Naive thymus-derived CD4-positive, alpha-beta T cell (primary cell): ENCODE data around the gene HMGB2. TPM values are rescaled to one million over a fixed set of nuclear protein-coding genes. Genes with fewer than 3 reads are reported as not detected.

Experiments used
- ATAC-seq: fragments of 150-1000 bp; cut with Tn5 transposase; 2 replicates; pipeline ENCODE4 v1.10.0; 2021; ENCODE audit warnings: mild to moderate bottlenecking, moderate library complexity
- CTCF ChIA-PET: fragments of 350-600 bp; sonication (Branson Sonifier 250); formaldehyde crosslinking; loops from one replicate; lab custom pipeline; 2021; ENCODE audit warnings: antibody characterized with exemption; lab: Charles Lee
- POLR2A ChIA-PET: fragments of 350-600 bp; sonication (Branson Sonifier 250); formaldehyde crosslinking; loops from one replicate; lab custom pipeline; 2021; ENCODE audit warnings: antibody characterized with exemption, inconsistent platforms; lab: Charles Lee
- DNase-seq, 9 donors: peaks; one replicate each; pipeline versions ENCODE4 v3.0.0 to v3.0.0-alpha.2; 2020 to 2022; ENCODE audit warnings: mixed read lengths in 1 of 9
- H3K27ac ChIP-seq: one replicate; pipeline ENCODE4 v1.7.0; 2013; ENCODE audit warnings: mild to moderate bottlenecking, low read depth, low read length, moderate library complexity
- H3K27me3 ChIP-seq, 2 donors: one replicate each; pipeline ENCODE4 v1.7.0; 2013; ENCODE audit warnings: low read length in 2 of 2, mild to moderate bottlenecking in 2 of 2, moderate library complexity in 2 of 2; ENCODE audit not compliant: control insufficient read depth in 2 of 2, insufficient read depth in 2 of 2
- H3K36me3 ChIP-seq, 3 experiments: 1 replicate in 2 of 3; 2 replicates in 1 of 3; pipeline ENCODE4 v1.7.0; 2013; ENCODE audit warnings: low read length in 3 of 3, mild to moderate bottlenecking in 3 of 3, moderate library complexity in 1 of 3; ENCODE audit not compliant: insufficient read depth in 3 of 3, control insufficient read depth in 2 of 3
- H3K4me1 ChIP-seq, 2 donors: one replicate each; pipeline ENCODE4 v1.7.0; 2013; ENCODE audit warnings: low read length in 2 of 2, mild to moderate bottlenecking in 2 of 2, moderate library complexity in 1 of 2; ENCODE audit not compliant: control insufficient read depth in 2 of 2, insufficient read depth in 2 of 2
- H3K4me3 ChIP-seq: 2 replicates; pipeline ENCODE4 v1.7.0; 2013; ENCODE audit warnings: mild to moderate bottlenecking, low read length
- H3K9me3 ChIP-seq, 3 experiments: 1 replicate in 2 of 3; 2 replicates in 1 of 3; pipeline ENCODE4 v1.7.0; 2013; ENCODE audit warnings: low read length in 3 of 3; ENCODE audit not compliant: control insufficient read depth in 2 of 3
- H3K27ac Mint-ChIP-seq, 9 donors: one replicate each; pipeline ENCODE4 v1.8.0; 2020 to 2022; ENCODE audit warnings: mixed read lengths in 9 of 9, mild to moderate bottlenecking in 8 of 9, moderate library complexity in 5 of 9, inconsistent platforms in 2 of 9
- H3K27me3 Mint-ChIP-seq, 5 donors: one replicate each; pipeline ENCODE4 v1.8.0; 2021 to 2022; ENCODE audit warnings: mixed read lengths in 5 of 5, mild to moderate bottlenecking in 1 of 5
- H3K36me3 Mint-ChIP-seq, 5 donors: one replicate each; pipeline ENCODE4 v1.8.0; 2020 to 2022; ENCODE audit warnings: mixed read lengths in 5 of 5, mild to moderate bottlenecking in 3 of 5, inconsistent platforms in 1 of 5
- H3K4me1 Mint-ChIP-seq, 7 donors: one replicate each; pipeline ENCODE4 v1.8.0; 2020 to 2022; ENCODE audit warnings: mixed read lengths in 7 of 7, mild to moderate bottlenecking in 3 of 7, inconsistent platforms in 1 of 7
- H3K4me3 Mint-ChIP-seq, 10 donors: one replicate each; pipeline ENCODE4 v1.8.0; 2020 to 2022; ENCODE audit warnings: mild to moderate bottlenecking in 10 of 10, mixed read lengths in 10 of 10, moderate library complexity in 6 of 10, inconsistent platforms in 2 of 10
- H3K9me3 Mint-ChIP-seq, 11 donors: one replicate each; pipeline ENCODE4 v1.8.0; 2020 to 2022; ENCODE audit warnings: mixed read lengths in 11 of 11, mild to moderate bottlenecking in 4 of 11, inconsistent platforms in 1 of 11, moderate library complexity in 1 of 11
- intact Hi-C, 2 donors: fragments of 100-400 bp; cut with micrococcal nuclease; formaldehyde crosslinking; loops; one replicate each; pipeline ENCODE4 v1.15.1; 2023
- polyA plus RNA-seq, 2 donors: library from polyadenylated mRNA; unstranded; fragments of 300-500 nt; fragmentation: Illumina TruSeq; gene quantifications; one replicate each; pipeline ENCODE4 v1.2.3, GENCODE V29; 2021
- total RNA-seq, 6 experiments: library from RNA in 5 of 6; stranded (reverse) in 5 of 6; gene quantifications; 1 replicate in 5 of 6; 2 replicates in 1 of 6; pipeline ENCODE4 v1.2.3 and lab custom pipeline; 2021 to 2026

The HMGB2 gene
- total and polyA plus RNA-seq, 7 experiments from 2014 or later, result 89.3 to 542 (median 143) TPM

GRCh38 chr4:173332963-173333657 lies 1.0 kb downstream of the HMGB2 start:
- H3K27me3 Mint-ChIP-seq, result peaks cover 3 to 18% (median 11%) of the 10 kb centered on the region in 5 donors
- H3K36me3 Mint-ChIP-seq, result peaks cover 4 to 31% (median 4%) of the 10 kb centered on the region in 5 donors
- Histone ChIP-seq H3K27ac (peak overlapping the region; percentile 98), H3K9me3 (no peaks in the 10 kb centered on the region), H3K4me1 (peaks cover 7 to 18% of the 10 kb centered on the region in 2 donors), H3K27me3 (no peaks in the 10 kb centered on the region), H3K36me3 (peaks cover 0 to 9% (median 6%) of the 10 kb centered on the region in 3 experiments), H3K4me3 (peak overlapping the region; percentile 89)
- intact Hi-C loops, result loop anchor here (2.0 to 5.0 kb wide), 2 partner anchors 14 to 1189 kb away; partner anchors contain the start of gene HPGD (in 1 of the 2)
- H3K27ac Mint-ChIP-seq, result peak overlapping the region; percentile 86 to 99 (median 94)
- peaks cover 20 to 57% (median 30%) of the 10 kb centered on the region in 7 donors for H3K4me1 Mint-ChIP-seq
- ChIA-PET CTCF (interaction anchor here (0.7 to 2.5 kb wide), 4 partner anchors 14 to 173 kb away, joined by 3 to 8 read pairs (median 6); partner anchors contain the start of gene SAP30), POLR2A (interaction anchor here (0.8 to 8.8 kb wide), 13 partner anchors 8 to 951 kb away, joined by 3 to 209 read pairs (median 6); partner anchors contain the start of genes CEP44, FBXO8 and SAP30)
- peak overlapping the region; percentile 89 to 100 (median 97) for H3K4me3 Mint-ChIP-seq
- peaks cover 0 to 6% (median 0%) of the 10 kb centered on the region in 11 donors for H3K9me3 Mint-ChIP-seq
- ATAC-seq, result no peak
- DNase-seq, result peak in 6 of 9 donors; percentile 8 to 31 (median 28)

DNA sequence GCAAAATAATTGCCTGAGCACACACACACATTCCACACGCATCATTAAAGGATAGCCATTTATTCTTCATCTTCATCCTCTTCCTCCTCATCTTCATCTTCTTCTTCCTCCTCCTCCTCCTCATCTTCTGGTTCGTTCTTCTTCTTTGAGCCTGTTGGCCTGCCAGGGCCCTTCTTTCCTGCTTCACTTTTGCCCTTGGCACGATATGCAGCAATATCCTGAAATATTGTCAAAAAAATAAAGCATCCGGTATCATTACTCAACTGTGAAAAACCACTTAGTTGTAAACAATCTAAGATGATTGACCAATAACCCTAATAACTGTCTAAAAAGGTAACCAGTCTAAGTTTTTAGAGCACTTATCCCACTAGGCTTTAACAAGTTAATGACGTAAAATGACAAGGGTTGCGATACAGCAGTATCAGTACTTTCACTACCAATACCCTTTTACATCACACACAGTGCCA lies 2.1 kb downstream of the HMGB2 start:
- ChIA-PET CTCF (interaction anchor here (0.6 to 2.5 kb wide), 4 partner anchors 13 to 39 kb away, joined by 3 to 8 read pairs (median 6); partner anchors contain the start of gene SAP30), POLR2A (interaction anchor here (0.6 to 8.8 kb wide), 2 partner anchors 39 kb away, joined by 3 to 209 read pairs; partner anchors contain the start of gene SAP30)
- intact Hi-C loops, result loop anchor here (2.0 to 5.0 kb wide), 2 partner anchors 13 to 1190 kb away; partner anchors contain the start of gene HPGD (in 1 of the 2)
- peak overlapping the region in 7 of 9 donors; percentile 64 to 99 (median 90) for H3K27ac Mint-ChIP-seq
- Histone ChIP-seq H3K4me1 (peaks cover 7 to 18% of the 10 kb centered on the region in 2 donors), H3K9me3 (no peaks in the 10 kb centered on the region), H3K36me3 (peaks cover 0 to 9% (median 6%) of the 10 kb centered on the region in 3 experiments), H3K27me3 (no peaks in the 10 kb centered on the region), H3K27ac (peak overlapping the region; percentile 98), H3K4me3 (peak overlapping the region; percentile 89)
- H3K36me3 Mint-ChIP-seq, result peaks cover 4 to 31% (median 4%) of the 10 kb centered on the region in 5 donors
- ATAC-seq (no peak), DNase-seq (no peak)
- peaks cover 3 to 9% (median 7%) of the 10 kb centered on the region in 5 donors for H3K27me3 Mint-ChIP-seq
- H3K9me3 Mint-ChIP-seq, result peaks cover 0 to 6% (median 0%) of the 10 kb centered on the region in 11 donors
- peak overlapping the region in 7 of 10 donors; percentile 14 to 100 (median 93) for H3K4me3 Mint-ChIP-seq
- peaks cover 20 to 52% (median 30%) of the 10 kb centered on the region in 7 donors for H3K4me1 Mint-ChIP-seq

DNA sequence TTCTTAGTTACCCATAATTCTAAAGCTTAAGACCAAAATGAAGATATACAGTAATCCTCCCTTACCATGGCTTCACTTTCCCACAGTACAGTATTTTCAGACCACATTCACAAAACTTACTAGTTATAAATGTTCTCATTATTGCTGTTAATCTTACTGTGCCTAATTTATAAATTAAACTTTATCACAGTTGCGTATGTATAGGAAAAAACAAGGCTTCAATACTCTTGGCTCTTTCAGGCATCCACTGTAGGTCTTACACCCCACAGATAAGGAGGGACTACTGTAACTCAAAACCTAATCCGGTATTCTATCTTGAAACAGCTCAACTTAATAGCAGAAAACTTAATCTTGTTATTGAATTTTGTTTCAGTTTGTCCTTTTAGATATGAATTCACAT lies 3.6 kb downstream of the HMGB2 start:
- intact Hi-C loops, result loop anchor here in 1 of 2 donors (5.0 kb wide), 1 partner anchor 1192 kb away; the partner anchor contains the start of gene HPGD
- CTCF ChIA-PET, result interaction anchor here (0.6 kb wide), 1 partner anchor 63 kb away, joined by 6 read pairs; no protein-coding TSS in a partner anchor
- peaks cover 4 to 37% (median 4%) of the 10 kb centered on the region in 5 donors for H3K36me3 Mint-ChIP-seq

DNA sequence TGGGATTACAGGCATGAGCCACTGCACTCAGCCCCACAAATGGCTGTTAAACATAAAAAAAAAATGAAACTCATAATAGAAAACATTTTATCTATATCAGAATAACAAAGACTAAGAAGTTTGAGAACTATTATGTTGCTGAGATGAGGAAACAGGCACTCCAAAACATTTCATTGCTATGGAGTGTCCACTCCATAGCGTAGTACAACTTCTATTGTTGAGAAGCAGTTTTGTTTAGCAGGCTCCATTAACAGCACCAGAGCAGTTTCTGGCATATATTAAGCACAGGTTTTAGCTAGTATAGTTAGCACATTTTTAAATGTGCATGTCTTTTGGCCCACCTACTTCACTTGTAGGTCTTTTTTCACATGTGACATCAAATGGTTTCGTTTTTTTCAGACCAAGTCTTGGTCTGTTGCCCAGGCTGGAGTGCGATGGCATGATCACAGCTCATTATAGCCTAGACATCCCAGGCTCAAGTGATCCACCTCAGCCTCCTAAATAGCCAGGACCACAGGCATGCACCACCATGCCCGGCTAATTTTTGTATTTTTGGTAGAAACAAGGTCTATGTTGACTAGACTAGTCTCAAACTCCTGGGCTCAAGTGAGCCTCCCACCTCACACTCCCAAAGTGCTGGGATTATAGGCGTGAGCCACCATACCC lies 5.8 kb downstream of the HMGB2 start:
- Mint-ChIP-seq H3K27ac (no peak overlapping the region), H3K9me3 (peaks cover 0 to 2% (median 0%) of the 10 kb centered on the region in 11 donors), H3K27me3 (no peaks in the 10 kb centered on the region), H3K36me3 (peaks cover 4 to 34% (median 4%) of the 10 kb centered on the region in 5 donors), H3K4me3 (no peak overlapping the region), H3K4me1 (peaks cover 16 to 48% (median 17%) of the 10 kb centered on the region in 7 donors)
- Histone ChIP-seq H3K27me3 (no peaks in the 10 kb centered on the region), H3K4me1 (peaks cover 4 to 13% of the 10 kb centered on the region in 2 donors), H3K4me3 (no peak overlapping the region), H3K9me3 (no peaks in the 10 kb centered on the region), H3K27ac (no peak overlapping the region), H3K36me3 (peaks cover 0 to 6% (median 0%) of the 10 kb centered on the region in 3 experiments)
- ATAC-seq, result no peak
- ChIA-PET POLR2A (interaction anchor here (8.8 kb wide), 1 partner anchor 43 kb away, joined by 209 read pairs; the partner anchor contains the start of gene SAP30), CTCF (interaction anchor here (0.6 kb wide), 1 partner anchor 9 kb away, joined by 3 read pairs; no protein-coding TSS in a partner anchor)
- intact Hi-C loops, result no loop called here
- no peak for DNase-seq

More for the DNA sequence above, 3.6 kb downstream of the HMGB2 start:
- DNase-seq (no peak), ATAC-seq (no peak)
- peaks cover 0 to 9% (median 6%) of the 10 kb centered on the region in 3 experiments for H3K36me3 ChIP-seq
- Mint-ChIP-seq H3K4me1 (peaks cover 20 to 56% (median 29%) of the 10 kb centered on the region in 7 donors), H3K27me3 (peaks cover 0 to 6% (median 0%) of the 10 kb centered on the region in 5 donors), H3K27ac (peak overlapping the region in 2 of 9 donors; percentile 2 to 52), H3K9me3 (peaks cover 0 to 6% (median 0%) of the 10 kb centered on the region in 11 donors), H3K4me3 (peak overlapping the region in 1 of 10 donors; percentile 31)
- H3K27ac ChIP-seq, result no peak overlapping the region
- H3K27me3 ChIP-seq, result no peaks in the 10 kb centered on the region
- H3K9me3 ChIP-seq, result no peaks in the 10 kb centered on the region
- H3K4me1 ChIP-seq, result peaks cover 7 to 18% of the 10 kb centered on the region in 2 donors
- POLR2A ChIA-PET, result interaction anchor here (8.8 kb wide), 1 partner anchor 41 kb away, joined by 209 read pairs; the partner anchor contains the start of gene SAP30
- no peak overlapping the region for H3K4me3 ChIP-seq

GRCh38 chr4:173325007-173325736 lies 9.0 kb downstream of the HMGB2 start:
- Histone ChIP-seq H3K9me3 (no peaks in the 10 kb centered on the region), H3K4me3 (no peak overlapping the region), H3K4me1 (no peaks in the 10 kb centered on the region), H3K27me3 (no peaks in the 10 kb centered on the region), H3K27ac (no peak overlapping the region), H3K36me3 (peaks cover 0 to under 1% (median 0%) of the 10 kb centered on the region in 3 experiments)
- peaks cover 0 to 2% (median 0%) of the 10 kb centered on the region in 11 donors for H3K9me3 Mint-ChIP-seq
- ATAC-seq (no peak), DNase-seq (no peak)
- ChIA-PET CTCF (interaction anchor here (1.5 kb wide), 1 partner anchor 24 kb away, joined by 3 read pairs; no protein-coding TSS in a partner anchor), POLR2A (interaction anchor here (1.1 to 1.7 kb wide), 2 partner anchors 9 to 44 kb away, joined by 3 to 6 read pairs; partner anchors contain the start of gene HMGB2)
- peaks cover 0 to 18% (median 5%) of the 10 kb centered on the region in 5 donors for H3K36me3 Mint-ChIP-seq
- peak overlapping the region in 2 of 9 donors; percentile 59 to 63 for H3K27ac Mint-ChIP-seq
- peaks cover 0 to 27% (median 0%) of the 10 kb centered on the region in 7 donors for H3K4me1 Mint-ChIP-seq
- H3K27me3 Mint-ChIP-seq, result no peaks in the 10 kb centered on the region
- no peak overlapping the region for H3K4me3 Mint-ChIP-seq
- intact Hi-C loops, result no loop called here
